ENCODE measurements around the gene SLC7A8.

Gene SLC7A8

GRCh38 chr14:23093991-23094665, 89.3 kb downstream of the SLC7A8 start:
- no peak for DNase-seq

- DNase-seq = no peak
These were observed 89.9 kb downstream of the SLC7A8 start for GRCh38 chr14:23093526-23093925.

- no peak for DNase-seq
These were observed 90.4 kb downstream of the SLC7A8 start for GRCh38 chr14:23093104-23093503.

GRCh38 chr14:23091294-23092225, 91.9 kb downstream of the SLC7A8 start:
- DNase-seq = no peak

- DNase-seq = no peak
These were observed 93.2 kb downstream of the SLC7A8 start for GRCh38 chr14:23090254-23090636.

- no peak for DNase-seq
These were observed 93.8 kb downstream of the SLC7A8 start for GRCh38 chr14:23089498-23090253.

GRCh38 chr14:23086565-23086964, 96.9 kb downstream of the SLC7A8 start:
- no peak for DNase-seq

- no peak for DNase-seq
These were observed 98.0 kb downstream of the SLC7A8 start for GRCh38 chr14:23085458-23085857.

GRCh38 chr14:23080474-23080873, 103.0 kb downstream of the SLC7A8 start:
- no peak for DNase-seq

GRCh38 chr14:23079716-23080115, 103.7 kb downstream of the SLC7A8 start:
- no peak for DNase-seq

- DNase-seq = no peak
These were observed 104.8 kb downstream of the SLC7A8 start for GRCh38 chr14:23078692-23079116.

GRCh38 chr14:23077962-23078361, 105.5 kb downstream of the SLC7A8 start:
- no peak for DNase-seq

GRCh38 chr14:23076785-23077408, 106.6 kb downstream of the SLC7A8 start:
- no peak for DNase-seq

Data from T-helper 9 cell (primary cell).